HL-60 (cell line): ENCODE data around the gene STARD3.

Source experiments
- DNase-seq, 2 experiments: peaks; one replicate each; pipeline ENCODE4 v3.0.0-alpha.2; 2010 to 2020; ENCODE audit warnings: low read depth in 1 of 2, low spot score in 1 of 2
- H3K27ac ChIP-seq: fragments of 250-450 bp; sonication (Bioruptor Pico); replicated peaks from 2 replicates; pipeline ENCODE4 v1.5.1; 2020; ENCODE audit warnings: mild to moderate bottlenecking, moderate library complexity
- H3K27me3 ChIP-seq: fragments of 250-450 bp; sonication (Bioruptor Pico); 2 replicates; pipeline ENCODE4 v1.5.1; 2021; ENCODE audit warnings: mild to moderate bottlenecking, moderate library complexity; ENCODE audit not compliant: insufficient read depth, poor library complexity, severe bottlenecking
- H3K4me3 ChIP-seq: replicated peaks from 2 replicates; pipeline ENCODE4 v1.5.1; 2011; ENCODE audit warnings: mild to moderate bottlenecking, control low read depth, low read length; ENCODE audit not compliant: insufficient read depth
- CTCF ChIP-seq: IDR thresholded peaks from one replicate; pipeline ENCODE4 v1.5.1; 2011; ENCODE audit warnings: low read length, control low read depth, inconsistent platforms; ENCODE audit not compliant: insufficient read depth
- GABPA ChIP-seq: IDR thresholded peaks from 2 replicates; pipeline ENCODE4 v1.6.1; 2012; ENCODE audit warnings: low read depth
- POLR2AphosphoS5 ChIP-seq: IDR thresholded peaks from 2 replicates; pipeline ENCODE4 v1.6.1; 2012; ENCODE audit warnings: low read depth
- REST ChIP-seq: IDR thresholded peaks from 2 replicates; pipeline ENCODE4 v1.6.1; 2012; ENCODE audit warnings: low read depth; ENCODE audit not compliant: insufficient replicate concordance
- SPI1 ChIP-seq: IDR thresholded peaks from 2 replicates; pipeline ENCODE4 v1.6.1; 2012; ENCODE audit warnings: low read depth, mild to moderate bottlenecking, borderline replicate concordance

STARD3 gene

GRCh38 chr17:39688475-39688835 lies 51.5 kb downstream of the STARD3 start:
- Histone ChIP-seq H3K27me3 (no peaks in the 10 kb centered on the region), H3K27ac (peak overlapping the region; percentile 79), H3K4me3 (peak overlapping the region; percentile 71)
- DNase-seq = no peak
- TF ChIP-seq SPI1 (no peak), CTCF (no peak), GABPA (no peak), POLR2AphosphoS5 (no peak), REST (no peak)

GRCh38 chr17:39688945-39689344 lies 52.0 kb downstream of the STARD3 start:
- no peak for TF ChIP-seq REST
- no peak for TF ChIP-seq GABPA
- no peak for TF ChIP-seq CTCF
- no peak for TF ChIP-seq POLR2AphosphoS5
- no peak for TF ChIP-seq SPI1
- no peak for DNase-seq
- no peak overlapping the region for H3K4me3 ChIP-seq
- no peaks in the 10 kb centered on the region for H3K27me3 ChIP-seq
- no peak overlapping the region for H3K27ac ChIP-seq

- H3K4me3 ChIP-seq = no peak overlapping the region
- no peak for DNase-seq
- no peak overlapping the region for H3K27ac ChIP-seq
- H3K27me3 ChIP-seq = peaks cover 2% of the 10 kb centered on the region
- TF ChIP-seq SPI1 (no peak), REST (no peak)
Observed at GRCh38 chr17:39694593-39694992, 57.6 kb downstream of the STARD3 start.

- no peak overlapping the region for H3K27ac ChIP-seq
- peaks cover 2% of the 10 kb centered on the region for H3K27me3 ChIP-seq
- no peak overlapping the region for H3K4me3 ChIP-seq
- no peak for DNase-seq
- TF ChIP-seq POLR2AphosphoS5 (no peak), REST (no peak), GABPA (no peak), CTCF (no peak), SPI1 (no peak)
Observed at GRCh38 chr17:39695089-39695474, 58.1 kb downstream of the STARD3 start.
